Middle frontal gyrus (tissue), 1 donor: Measurements from ENCODE around the gene CD83.
"Not testable (repeated sequence)": the region's sequence is repeated elsewhere in the genome, so short reads cannot be mapped to it uniquely, and the experiment has no call there.

ENCODE experiments used
- DNase-seq: peaks from one replicate; pipeline ENCODE4 v3.0.0-alpha.2; 2015; ENCODE audit warnings: low spot score; ENCODE audit errors: extremely low spot score

The CD83 gene

GRCh38 chr6:14117158-14118090 lies at the start of gene CD83:
Gene CD83, plus strand, starts transcription at chr6:14117772. Its CDS starts 40 bp downstream, at chr6:14117812.
- no peak for DNase-seq

GRCh38 chr6:14068133-14068532 lies 49.4 kb upstream of the CD83 start:
- no peak for DNase-seq

GRCh38 chr6:14068623-14069022 lies 48.9 kb upstream of the CD83 start:
- DNase-seq: no peak

- DNase-seq: no peak
Measured at GRCh38 chr6:14070457-14070856, 47.1 kb upstream of the CD83 start.

- no peak for DNase-seq
Measured at GRCh38 chr6:14072084-14072483, 45.5 kb upstream of the CD83 start.

DNA sequence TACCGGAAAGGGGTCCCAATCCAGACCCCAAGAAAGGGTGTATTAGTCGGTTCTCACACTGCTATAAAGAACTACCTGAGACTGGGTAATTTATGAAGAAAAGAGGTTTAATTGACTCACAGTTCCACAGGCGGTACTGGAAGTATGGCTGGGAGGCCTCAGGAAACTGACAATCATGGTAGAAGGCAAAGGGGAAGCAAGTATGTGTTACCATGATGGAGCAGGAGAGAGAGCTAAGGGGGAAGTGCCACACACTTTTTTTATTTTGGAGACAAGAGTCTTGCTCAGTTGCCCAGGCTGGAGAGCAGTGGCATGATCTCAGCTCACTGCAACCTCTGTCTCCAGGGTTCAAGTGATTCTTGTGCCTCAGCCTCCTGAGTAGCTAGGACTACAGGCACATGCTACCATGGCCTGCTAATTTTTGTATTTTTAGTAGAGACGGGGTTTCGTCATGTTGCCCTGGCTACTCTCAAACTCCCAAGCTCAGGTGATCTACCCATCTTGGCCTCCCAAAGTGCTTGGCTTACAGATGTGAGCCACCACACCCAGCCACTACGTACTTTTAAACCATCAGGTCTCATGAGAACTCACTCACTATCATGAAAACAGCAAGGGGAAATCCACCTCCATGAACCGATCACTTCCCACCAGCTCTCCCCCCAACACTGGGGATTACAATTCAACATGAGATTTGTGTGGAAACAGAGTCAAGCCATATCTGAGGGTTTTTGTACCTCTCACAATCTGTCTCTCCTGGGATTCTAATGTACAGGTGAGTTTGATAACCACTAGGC lies 43.8 kb upstream of the CD83 start:
- DNase-seq: not testable (repeated sequence)

DNA sequence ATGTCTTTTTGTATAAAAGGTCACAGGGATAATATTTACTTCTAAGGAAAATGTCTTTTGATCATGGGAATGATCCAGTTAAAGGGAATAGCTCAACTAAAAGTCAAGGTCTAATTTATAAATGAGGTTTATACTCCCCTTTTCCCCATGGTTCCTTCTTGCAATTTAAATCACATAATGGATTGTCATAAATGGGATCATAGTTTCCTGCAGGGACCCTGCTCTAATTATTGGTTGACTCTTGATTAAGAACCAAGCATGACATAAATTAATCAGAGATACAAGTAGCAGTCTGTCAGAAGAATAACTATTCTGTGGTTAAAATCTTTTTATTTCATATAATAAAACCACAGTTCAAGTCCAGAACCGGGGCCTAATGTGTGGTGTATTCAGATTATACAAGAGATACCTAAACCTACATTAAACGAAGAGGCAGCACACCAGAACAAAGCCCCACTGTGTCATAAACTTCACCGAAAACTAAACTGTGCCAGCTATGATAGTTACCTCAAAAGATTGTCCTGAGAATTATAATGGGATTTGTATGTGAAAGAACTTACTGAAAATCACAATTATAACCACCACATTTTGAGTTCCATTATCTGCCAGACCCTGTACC lies 43.0 kb upstream of the CD83 start:
- DNase-seq: no peak

- DNase-seq: no peak
Measured at GRCh38 chr6:14075095-14075503, 42.5 kb upstream of the CD83 start.

DNA sequence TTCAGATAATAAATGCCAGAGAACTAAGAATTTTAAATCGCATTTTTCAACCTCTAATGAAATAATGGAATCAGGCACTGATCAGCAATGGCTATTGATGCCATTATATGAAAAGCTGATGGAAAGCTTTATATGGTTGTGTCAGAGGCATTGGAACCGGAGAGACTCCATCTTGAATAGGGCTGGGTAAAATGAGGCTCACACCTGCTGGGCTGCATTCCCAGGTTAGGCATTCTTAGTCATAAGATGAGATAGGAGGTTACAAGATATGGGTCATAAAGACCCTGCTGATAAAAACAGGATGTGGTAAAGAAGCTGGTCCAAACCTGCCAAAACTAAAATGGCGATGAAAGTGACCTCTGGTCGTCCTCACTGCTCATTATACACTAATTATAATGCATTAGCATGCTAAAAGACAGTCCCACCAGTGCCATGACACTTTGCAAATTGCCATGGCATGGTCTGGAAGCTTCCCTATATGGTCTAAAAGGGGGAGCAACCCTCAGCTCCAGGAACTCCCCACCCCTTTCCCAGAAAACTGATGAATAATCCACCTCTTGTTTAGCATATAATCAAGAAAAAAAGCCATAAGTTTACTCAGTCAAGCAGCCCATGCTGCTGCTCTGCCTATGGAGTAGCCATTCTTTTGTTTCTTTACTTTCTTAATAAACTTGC lies 40.2 kb upstream of the CD83 start:
- no peak for DNase-seq

GRCh38 chr6:14079433-14079832 lies 38.1 kb upstream of the CD83 start:
- DNase-seq: no peak

DNA sequence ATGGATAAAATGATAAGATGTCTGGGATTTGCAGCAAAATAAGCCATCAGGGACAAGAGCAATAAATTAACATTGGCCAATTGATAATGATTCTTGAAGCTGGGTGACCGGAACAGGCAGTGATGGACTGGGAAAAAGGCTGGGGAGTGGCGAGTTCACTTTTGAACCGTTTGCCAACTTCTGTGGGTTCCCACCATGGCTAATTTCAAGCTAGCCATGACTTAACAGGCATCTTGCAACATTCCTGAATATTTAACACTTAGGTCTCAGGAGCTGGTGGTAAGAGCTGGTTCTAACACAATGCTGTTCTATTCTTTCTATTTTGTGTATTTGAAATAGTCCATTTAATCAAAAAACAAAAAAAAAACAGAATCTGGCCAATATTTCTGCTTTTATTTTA lies 37.6 kb upstream of the CD83 start:
- DNase-seq: no peak

DNA sequence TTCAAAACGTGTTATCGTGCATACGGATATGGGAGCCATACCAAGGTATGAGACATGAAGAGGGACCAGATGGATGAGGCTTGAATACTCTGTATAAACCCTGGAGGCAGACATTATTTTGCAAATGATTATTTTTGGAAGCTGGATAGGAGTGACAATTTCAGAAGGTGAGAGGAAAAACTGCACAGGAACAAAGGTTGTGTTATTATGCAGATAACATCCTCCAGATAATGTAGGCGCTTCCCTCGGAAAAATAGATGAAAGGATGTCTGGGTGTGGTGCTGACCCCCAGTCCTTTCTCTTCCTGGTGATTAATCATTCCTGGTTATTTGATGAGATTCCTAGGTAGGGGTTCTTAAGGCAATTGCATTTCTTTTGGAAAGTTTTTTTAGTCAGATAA lies 36.4 kb upstream of the CD83 start:
- no peak for DNase-seq

DNA sequence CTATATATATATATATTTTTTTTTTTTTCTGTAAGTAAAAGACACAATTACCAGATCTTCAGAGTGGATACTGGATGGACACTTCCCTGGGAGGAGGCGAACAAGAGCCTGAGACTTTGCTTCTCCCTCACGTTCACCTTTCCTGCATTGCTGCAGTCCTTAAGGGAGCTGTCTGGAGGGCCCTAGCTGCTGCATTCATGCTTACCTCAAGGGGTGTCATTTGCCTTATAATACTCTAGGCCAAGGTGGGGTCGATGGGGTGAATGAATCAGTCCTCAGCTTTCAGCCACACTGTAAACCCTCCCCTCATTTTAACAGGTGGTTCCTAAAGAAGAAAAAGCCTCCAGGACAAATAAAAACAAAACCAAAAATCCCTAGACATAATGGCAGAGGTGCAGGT lies 34.8 kb upstream of the CD83 start:
- DNase-seq: no peak

DNA sequence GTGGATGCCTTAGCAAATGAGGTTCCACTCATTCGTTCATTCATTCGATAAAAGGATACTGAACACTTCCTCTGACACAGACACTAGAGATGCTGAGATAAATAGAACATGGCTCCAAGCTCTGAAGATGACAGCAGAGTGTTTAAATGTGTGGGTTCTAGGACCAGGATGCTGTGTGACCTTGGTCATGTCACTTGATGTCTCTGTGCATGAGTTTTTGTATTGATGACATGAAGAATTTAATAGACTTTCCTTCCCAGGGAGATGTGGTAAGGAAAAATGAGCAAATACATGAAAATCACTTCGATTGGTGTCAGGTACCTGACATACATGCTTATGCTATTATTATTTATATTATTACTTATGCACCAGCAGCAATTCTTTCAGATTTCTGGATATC lies 34.3 kb upstream of the CD83 start:
- DNase-seq: no peak

DNA sequence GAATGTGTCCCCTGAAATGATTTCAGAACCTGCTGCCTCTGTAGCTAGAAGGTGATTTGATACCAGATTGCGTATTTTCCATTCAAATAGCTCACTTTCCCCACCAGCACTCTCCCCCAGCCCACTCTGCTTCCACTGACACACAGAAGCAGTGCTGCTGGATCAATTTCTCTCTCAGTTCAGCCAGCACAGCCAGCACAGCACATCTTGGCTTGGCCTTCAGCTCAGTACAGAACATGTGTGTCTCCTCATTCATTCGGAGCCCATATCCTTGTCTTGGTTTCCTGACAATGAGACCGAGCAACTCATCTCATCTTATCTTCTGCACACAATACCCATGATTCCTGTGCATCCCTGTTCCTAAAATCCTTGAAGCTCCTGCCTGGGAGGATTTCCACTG lies 33.8 kb upstream of the CD83 start:
- DNase-seq: no peak

GRCh38 chr6:14084388-14084787 lies 33.2 kb upstream of the CD83 start:
- no peak for DNase-seq

DNA sequence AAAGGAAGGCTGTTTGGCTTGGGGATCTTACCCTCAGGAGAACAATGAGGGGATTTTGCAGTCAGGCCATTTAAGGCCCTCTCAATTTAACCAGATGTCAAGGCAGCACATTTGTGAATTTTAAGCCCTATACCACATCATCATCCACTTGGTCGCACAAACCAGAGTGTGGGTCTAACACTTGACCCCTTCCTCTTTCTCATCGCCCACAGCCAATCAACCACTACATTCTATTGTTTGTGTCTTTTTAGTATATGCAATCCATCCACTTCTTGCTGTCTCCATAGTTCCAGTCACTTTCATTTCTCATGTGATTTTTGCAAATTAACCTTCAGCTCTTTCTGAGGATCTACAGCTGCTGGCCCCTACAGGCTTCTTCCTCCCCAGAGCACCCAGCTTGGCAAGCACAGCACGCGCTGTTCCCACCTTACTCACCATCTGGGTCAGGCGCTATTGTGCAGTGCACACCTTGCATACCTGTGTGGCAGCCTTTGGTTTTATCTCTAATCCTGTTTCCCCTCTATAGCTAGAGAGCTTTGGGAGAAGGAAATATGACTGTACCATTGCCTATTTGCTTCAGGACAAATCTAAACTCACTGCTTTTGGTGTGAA lies 32.3 kb upstream of the CD83 start:
- no peak for DNase-seq

- no peak for DNase-seq
Measured at GRCh38 chr6:14086701-14087100, 30.9 kb upstream of the CD83 start.

DNA sequence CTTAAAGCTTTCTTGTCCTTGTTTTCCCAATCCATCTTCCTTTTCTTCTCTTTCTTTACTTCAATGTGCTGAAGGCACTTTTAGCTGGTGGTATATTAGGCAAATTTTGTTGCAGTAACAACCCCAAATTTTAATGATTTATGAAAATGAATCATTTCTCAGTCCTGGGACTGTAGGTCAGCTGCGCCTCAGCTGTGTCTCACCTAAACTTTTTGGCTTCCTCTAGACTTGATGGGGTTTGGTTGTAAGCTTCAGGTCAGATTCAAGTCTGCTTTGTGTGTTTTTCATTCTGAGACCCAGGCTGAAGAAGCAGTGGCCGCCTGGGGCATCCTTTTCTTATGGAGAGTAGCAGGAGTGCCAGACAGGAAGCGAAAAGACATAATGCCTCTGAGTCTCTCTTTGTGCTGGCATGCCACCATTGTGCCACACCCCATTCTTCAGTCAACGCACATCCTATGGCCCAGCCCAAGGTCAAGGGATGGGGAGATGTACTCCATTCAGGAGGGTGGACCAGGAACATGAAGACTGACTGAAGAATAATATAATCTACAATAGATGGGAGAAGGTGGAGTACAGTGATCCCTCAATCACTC lies 28.9 kb upstream of the CD83 start:
- DNase-seq: no peak

- DNase-seq: no peak
Measured at GRCh38 chr6:14089224-14089623, 28.3 kb upstream of the CD83 start.
